HuH-7.5 (cell line): ENCODE results near the gene ESPNL.

Experiments used
- DNase-seq: peaks from one replicate; pipeline ENCODE4 v3.0.0; 2011; ENCODE audit warnings: low spot score

Gene ESPNL

DNA sequence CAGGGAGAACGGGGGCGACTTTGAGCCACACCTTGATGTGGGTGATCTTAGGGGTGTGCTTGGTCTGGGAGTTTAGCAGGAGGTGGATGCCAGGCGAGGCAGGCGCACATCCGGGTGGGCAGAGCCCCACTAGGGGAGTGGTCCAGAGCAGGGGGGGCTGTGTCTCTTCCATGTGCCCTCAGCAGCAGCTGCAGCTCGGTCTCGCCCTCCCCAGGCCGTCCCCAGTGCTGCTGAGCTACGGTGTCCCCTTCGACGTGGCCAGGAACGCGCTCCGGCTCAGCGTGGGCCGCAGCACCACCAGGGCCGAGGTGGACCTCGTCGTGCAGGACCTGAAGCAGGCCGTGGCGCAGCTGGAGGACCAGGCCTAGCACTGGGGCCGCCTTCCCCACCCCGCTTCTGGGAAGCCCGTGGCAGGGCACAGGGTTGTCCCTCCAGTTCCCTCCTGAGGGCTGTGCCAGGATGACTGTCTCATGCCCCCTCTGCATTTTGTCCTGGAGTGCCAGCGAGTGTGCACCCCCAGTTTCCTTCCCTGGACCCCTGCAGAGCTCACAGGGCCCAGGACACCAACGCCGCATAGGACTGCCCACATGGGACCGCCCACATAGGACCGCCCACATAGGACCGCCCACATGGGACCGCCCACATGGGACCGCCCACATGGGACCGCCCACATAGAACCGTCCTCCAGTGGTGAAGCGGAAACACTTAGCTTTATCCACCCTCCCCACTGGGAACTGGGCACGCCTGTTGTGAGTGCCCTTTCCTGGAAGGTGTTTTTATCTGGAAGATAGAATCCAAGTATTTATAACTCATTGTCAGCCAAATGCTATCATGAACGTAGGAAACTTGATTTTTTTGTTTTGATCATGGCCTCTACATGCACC, 1.9 kb upstream of the ESPNL start:
- peak; percentile 84 for DNase-seq

DNA sequence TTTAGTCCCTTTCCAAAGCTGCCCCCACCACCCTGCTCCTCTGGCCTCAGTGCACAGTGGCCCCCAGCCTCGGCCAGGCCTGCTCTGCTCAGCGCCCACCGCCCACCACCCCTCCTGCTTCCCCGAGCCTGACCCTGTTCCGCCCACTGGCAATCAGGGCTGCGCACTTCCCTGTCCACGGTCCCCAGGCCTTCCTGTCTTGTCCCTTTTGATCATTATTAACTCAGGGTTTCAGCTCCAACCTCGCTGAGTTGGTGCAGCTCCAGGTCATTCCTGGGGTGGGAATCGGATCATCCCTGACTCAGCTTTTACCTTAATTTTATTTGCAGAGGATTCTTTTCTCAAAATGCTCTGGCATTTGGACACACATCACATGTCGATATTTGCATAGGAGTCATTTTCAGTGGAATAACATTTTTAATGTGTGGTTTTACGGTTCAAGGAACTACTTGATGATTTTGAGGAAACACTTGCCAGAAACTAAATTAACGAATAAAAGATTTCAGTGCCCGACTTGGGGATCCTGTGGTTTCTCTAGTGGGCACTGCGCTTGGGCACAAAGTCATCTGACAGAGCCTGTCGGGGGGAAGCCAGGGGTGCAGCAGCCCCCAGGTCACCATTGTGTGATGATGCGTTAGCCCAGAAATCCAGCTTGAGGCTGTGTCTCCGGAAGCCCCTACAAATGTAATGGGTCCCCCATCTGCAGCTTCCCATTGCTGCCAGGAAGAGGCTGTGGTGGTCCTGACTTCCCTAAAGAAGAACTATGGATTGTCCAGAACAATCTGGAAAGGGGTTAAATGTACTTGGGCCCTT, 1.0 kb upstream of the ESPNL start:
- no peak for DNase-seq

DNA sequence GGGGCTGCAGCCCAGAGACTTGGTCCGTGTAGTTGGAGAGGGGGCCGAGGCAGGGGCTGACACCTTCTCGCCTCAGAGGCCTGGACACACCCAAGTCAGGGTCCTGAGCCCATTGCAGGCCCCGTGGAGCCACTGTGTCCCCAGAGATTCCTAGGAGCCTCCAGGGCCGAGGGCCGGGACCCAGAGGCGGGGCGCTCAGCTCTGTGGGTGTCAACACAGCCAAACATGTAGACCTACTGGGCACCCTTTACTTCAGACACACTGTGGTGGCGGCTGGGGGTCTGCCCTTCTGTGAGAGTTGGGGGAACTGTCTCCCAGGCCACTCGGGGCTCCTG, 459 bp upstream of the ESPNL start:
- DNase-seq: no peak

DNA sequence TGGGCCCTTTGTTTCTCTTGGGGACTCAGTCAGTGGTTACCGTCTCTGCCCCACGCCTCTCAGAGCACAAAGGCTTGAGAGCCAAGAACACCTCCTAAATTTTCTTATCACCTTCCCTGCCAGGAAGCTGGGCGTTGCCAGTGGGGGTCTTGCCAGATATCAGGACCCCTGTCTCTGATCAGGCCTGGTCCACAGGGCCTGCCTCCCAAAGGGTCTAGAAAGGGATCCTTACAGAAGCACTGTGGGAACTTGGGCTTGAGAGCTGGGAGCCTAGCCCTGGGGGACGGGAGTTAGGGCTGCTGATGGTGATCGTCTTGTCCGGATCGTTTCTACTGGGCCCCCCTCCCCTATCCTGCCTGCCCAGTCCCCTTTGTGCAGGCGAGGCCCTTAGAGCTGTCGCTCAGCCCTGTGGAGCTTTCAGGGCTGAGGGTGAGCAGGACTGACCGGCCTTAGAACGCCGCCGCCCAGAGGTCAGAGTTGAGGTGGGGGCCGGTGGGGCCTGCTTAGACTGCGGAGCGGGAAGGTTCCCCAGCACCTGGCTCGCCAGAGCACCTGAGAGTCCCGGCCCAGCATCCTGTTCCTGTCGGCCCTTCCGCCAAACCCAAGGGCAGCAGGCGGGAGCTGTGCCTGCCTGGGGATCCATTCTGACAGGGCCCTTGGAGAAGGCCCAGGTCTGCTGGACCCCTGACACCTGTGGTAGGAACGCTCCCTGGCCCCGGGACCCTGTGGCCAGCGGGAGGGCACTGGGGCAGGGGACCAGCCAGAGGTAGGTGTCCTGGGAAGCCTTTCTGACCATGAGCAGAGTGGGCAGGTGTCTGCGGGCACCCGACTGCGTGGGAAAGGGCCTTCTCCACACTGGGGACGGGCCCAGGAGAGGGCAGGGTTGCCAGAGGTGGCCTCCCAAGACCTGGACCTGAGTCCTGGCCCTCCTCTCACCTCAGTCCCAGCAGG, 956 bp downstream of the ESPNL start:
- no peak for DNase-seq

DNA sequence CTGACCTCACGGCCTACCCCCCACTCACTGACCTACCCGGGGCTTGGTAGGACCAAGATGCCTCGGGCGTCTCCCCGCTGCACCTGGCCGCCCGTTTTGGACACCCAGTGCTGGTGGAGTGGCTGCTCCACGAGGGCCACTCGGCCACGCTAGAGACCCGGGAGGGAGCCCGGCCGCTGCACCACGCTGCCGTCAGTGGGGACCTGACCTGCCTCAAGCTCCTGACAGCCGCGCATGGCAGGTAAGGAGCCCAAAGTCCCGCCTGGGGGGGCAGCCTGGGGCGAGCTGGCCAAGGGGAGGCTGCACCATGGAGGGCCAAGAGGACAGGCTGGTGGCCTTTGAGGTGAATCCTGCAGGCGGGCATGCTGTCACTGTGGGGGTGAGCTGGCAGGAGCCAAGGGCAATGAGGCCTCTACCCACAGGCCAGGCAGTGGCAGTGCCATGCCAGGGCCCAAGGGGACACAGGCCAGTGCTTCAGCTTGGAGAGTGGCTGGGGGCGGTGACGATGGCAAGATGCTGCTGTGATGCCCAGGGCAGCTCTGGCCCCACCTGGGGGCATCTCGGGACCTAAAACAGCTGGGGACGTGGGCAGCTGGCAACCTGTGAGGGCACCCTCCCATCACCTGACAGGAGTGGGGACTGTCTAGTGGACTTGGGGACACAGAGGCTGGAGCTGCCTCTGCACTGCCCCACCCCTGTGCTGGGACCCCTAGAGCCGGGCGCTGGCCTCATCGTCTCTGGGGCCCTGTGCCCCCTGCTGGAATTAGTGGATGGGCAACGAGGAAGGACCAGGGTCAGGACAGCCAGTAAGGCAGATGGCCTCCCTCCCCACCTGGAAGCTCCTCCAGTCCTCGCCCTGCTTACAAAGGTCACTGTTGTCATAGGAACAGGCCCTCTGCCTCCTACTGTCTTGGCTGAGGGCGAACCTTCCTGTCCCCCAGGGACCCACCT, 2.0 kb downstream of the ESPNL start:
- DNase-seq: no peak

DNA sequence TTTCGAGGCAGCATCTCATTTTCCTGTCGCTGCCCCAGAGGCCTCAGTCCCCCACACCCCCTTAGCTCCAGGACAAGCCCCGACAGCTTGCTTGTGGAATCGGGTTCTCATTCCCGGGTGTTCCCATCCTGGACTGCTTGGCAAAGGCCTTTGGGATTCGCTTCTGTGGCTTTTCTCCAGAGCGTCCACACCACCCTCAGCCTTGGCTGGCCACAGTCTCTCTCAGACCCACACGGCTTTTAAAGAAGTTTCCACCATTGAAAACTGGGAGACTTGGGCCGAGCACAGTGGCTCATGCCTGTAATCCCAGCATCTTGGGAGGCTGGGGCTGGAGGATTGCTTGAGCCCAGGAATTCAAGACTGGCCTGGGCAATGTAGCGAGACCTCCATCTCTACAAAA, 2.7 kb downstream of the ESPNL start:
- DNase-seq: no peak

DNA sequence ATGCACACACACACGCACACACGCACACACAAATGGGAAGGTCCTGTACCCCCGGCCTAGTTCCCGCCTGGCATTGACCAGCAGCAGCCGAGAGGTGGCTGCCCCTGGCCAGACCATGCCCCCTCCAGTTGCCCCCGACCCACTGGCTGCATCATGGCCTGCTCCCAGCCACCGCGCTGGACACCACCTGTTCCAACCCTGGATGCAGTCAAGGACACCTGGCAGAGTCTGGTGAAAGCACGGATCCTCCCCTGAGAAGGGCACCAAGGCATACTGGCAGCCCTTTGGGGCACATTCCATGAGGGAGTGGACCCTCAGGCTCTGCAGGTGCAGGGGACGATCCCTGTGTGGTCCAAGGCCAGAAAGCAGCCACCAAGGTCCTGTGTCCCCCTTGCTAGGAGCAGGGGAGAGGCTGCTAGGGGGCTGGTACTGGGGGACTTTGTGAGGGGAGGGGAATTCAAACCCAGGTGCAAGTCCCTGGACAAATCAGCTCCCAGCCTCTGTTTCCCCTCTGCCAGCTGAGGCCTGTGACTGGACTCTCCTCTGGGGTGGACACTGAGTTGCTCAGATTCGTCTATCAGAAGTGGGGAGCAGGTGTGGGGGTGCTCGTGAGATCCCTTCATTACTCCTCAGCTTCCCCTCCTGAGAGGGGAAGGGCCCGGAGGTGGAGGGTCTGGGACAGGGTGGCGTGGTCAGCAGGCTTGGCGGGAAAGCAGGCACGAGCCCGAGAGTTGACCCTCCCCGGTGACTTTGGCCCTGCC, 3.5 kb downstream of the ESPNL start:
- DNase-seq: no peak

DNA sequence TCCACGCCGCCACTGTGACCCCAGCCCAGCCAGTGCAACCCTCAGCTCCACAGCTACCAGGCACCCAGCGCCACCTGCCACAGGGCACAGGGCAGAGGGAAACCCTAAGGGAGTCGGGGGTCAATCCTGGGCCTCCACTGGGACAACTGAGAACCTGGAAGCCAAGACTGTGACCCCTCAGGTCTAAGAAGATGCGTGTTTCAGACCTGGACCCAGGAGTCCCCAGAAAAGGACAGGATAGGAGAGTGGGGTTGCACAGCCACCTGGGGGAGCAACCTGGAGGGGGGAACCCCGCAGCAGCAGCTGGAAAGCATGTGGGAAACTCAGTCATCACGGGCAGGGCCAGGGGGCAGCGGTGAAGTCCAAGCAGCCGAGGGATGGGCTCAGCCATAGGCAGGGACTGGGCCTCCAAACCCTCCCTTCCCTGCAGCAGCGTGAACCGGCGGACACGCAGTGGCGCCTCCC, 4.1 kb downstream of the ESPNL start:
- DNase-seq: no peak

DNA sequence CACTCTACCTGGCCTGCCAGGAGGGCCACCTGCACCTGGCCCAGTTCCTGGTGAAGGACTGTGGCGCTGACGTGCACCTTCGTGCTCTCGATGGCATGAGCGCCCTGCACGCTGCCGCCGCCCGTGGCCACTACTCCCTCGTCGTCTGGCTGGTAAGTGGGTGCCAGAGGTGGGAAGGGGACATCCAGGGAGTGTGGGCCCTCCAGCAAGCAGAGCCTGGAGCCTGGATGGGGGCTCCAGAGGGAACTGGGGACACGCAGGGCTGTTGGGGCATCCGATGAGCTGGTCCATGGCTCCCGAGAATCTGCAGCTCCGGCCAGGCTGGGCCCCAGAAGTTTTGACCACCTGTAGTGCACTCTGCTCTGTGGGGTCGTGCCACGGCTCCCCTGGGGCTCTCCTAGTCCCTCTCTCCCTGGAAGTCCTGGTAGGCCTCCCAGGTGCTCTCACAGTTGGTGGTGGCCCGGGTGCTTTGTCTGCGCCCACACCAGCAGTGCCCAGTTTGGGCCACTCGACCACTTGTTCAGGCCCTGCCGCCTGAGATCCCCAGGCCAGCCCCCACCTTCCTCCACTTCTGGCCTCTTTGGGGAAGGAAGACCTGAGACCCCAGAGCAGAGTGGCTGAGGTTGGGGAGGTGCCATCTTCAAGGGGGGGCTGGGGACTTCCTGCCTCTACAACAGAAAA, 4.7 kb downstream of the ESPNL start:
- no peak for DNase-seq

DNA sequence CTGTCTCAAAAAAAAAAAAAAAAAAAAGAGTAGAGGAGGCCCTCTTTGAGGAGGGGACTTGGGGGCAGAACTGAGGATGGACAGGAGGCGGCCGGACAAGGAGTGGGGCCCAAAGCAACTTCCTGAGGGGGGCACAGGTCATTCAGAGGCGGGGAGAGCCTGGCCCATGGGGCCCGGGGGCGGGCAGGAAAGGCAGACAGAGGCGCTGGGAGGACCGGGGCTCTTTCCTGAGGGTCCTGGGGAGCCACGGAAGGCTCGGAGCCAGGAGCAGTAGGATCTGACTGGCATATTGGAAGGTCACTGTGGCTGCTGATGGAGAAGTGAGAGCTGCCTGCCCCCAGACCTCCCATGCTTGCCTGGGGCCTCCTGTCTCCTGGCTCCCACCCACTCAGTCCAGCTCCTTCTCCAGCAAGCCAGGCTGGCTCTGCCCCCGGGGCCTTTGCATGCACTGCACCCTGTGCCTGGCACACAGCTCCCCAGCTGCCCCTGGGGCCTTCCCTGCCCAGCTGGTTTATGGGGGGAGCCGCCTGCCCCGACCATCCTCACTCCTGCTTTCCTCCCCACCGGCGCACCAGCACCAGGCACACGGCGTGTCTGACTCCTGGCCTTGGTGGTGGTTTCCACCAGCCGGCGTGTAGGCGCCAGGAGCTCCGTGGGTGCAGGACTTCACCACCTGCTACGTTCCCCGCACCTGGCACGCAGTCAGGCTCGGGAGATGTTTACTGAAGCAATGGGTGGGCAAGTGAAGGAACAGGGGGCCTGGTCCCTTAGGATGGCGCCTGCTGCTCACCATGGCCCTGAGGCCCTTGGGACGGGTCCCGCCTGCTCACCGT, 5.6 kb downstream of the ESPNL start:
- DNase-seq: no peak

DNA sequence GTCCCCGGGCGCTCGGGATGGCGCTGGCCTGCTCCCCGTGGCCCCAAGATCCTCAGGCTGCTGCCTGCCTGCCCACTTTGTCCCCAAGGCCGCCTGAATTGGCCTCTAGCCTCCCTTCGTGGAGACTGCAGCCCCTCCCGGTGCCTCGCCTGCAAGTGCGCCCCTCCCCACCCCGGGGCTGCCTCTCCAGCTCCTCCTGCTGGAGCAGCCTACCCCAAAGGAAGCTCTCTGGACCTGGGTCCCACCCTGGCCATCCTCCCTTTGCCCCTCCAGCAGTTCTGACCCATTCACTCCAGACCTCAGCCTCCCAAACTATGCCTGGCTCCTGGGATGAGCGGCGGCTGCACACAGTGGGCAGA, 6.2 kb downstream of the ESPNL start:
- DNase-seq: no peak

DNA sequence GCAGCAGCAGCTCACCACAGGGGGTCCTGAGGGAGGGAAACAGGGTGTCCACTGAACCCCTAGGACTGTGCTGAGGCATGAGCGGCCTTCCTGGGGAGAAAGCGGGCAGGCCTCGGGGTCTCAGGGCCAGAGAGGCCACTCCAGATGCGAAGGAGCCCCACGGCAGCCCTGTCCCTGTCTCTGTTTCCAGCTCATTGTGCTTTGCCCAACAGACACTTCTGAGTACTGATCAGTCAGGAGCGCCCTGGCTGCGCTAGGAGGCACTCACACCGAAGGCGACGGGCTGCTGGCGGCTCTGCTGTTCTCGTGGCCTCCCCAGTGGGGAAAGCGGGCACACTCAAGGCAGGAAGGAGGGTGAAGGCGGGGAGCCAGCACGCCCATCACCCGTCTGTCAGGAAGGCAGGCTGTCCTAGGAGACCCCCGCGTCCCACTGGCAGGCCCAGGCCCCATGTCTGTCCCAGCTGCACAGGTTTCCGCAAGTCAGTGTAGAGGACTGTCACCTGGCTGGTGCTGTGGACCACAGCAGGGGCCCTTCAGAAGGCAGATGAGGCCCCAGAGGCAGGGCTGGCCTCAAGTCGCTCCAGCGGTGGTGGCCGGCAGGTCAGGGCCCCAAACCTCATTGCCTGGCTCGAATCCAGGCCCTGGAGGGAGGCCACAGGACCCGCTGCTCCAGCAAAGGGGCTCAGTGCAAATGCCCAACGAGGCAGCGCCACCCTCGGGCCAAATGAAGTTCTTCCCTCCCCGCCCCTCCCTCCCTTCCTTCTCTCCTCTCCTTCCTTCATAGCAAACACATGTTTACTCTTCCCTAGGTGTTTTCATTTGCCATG, 6.8 kb downstream of the ESPNL start:
- peak; percentile 80 for DNase-seq

DNA sequence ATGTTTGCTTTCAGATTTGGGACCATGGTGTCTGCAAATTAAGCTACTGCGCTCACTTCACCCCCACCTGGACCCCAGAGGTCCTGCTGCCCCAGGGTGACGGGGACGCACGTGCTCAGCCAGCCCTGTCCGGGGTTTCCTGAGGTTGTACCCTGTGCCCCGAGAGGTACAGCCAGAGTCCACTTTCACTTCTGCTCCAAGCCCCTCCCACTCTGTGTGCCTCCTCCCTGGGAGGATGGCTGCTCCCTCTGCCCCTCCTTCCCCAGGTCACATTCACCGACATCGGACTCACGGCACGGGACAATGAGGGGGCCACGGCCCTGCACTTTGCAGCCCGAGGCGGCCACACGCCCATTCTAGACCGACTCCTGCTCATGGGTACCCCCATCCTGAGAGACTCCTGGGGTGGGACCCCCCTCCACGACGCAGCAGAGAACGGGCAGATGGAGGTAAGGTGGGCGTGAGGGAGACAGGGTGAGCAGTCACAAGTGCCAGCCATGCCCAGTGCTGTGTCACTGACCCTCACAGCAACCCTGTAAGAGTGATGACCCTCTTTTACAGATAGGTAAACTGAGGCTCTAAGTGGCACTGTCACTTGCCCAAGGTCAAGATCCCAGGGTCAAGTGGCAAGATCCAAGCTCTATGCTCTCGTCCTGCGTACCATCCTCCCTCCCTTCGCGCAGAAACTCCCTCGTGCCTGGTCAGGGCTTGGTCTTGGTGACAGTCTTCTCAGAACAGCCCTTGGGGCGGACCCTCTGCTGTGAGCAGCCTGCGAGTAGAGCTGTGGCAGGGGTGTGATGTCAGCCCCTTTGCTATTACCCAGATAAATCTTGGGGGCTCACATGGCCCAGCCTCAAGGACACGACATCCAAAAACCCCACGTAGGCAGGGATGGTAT, 7.6 kb downstream of the ESPNL start:
- no peak for DNase-seq

DNA sequence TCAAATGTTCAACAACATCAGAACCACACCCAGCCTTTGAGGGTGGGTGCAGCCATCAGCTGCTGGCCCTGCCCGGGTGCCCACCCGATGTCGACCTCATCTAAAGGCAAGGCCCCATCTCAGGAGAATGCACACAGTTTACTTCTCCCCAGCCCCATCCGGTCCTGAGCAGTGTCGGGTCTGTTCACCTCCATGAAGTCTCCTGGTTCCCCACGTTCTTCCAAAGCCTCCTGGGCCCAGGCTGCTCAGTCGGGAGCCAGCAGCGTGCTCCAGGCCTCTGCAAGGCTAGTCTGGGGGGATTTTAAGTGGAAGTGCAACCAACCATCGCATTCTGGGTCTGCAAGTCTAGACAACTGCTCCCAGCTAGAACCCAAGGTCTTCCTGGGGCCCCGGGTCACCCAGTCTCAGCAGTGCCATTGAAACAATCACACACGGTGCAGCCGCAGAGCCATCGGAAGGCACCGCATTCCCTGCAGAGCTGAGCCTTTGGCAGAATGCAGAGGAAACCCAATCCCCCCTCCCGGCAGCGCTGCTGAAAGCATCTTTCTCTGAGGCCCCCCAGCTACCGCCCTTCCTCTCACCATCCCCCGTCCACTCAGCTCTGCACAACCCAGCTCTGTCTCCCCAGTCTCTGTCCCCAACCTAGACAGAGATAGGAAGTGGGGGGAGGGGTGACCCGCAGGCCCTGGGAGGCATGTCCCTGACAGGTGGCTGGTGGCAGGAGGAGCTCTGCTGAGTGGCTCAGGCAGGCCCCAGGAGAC, 8.5 kb downstream of the ESPNL start:
- DNase-seq: no peak

DNA sequence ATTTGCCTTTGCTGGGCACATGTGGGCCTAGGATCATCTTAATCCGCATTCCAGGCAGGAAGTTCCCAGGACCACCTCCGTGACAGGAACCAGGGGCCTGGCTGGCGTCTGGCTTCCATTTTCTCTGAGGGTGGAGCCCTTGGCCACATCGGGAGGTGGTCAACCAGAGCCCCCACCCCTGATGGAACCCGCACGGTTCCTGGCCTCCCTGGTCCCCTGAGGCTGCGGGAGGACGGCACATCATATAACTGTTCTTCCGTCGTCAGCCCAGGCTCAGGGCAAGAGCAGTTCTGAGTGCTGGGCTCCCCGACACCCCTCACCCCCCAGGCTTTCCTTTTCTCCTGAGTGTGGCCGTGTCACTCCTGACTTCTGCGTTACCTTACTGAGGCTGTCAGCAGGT, 13.5 kb downstream of the ESPNL start:
- no peak for DNase-seq

DNA sequence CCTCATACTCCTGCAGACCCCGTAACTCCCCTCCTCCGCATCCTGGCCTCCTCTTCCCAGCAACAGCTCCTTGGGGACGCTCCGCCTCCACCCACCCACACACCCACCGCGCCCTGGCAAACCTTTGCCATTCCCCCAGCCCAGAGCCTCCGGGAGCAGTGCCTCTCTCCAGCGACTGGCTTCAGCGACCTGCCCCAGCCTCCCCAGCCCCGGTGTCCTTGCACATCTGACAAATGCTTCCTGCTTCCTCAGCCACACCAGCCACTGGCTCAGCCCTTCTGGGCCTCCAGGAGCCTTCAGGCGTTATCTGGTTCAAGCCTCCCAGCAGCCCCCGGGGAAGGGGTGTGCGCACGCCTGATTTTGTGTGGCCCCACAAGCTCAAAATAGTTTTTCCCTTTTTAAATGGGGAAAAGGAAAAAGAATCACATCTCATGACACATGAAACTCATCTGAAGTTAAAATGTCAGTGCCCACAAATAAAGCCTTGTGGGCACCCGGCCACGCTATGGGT, 14.2 kb downstream of the ESPNL start:
- DNase-seq: no peak
